D721Med (cell line): ENCODE measurements around the gene TSHZ1.

Source experiments
- DNase-seq: peaks from one replicate; pipeline ENCODE4 v3.0.0; 2011; ENCODE audit warnings: low spot score; ENCODE audit not compliant: insufficient read length
- FAIRE-seq: peaks from 2 replicates; lab custom pipeline; 2011; peaks lifted over from hg19 to GRCh38; lab: Jason Lieb, UNC
- CTCF ChIP-seq: IDR thresholded peaks from 2 replicates; pipeline ENCODE4 v1.5.1; 2012; ENCODE audit warnings: mild to moderate bottlenecking, control low read depth; ENCODE audit not compliant: insufficient read depth; ENCODE audit errors: missing control alignments

Gene TSHZ1

DNA sequence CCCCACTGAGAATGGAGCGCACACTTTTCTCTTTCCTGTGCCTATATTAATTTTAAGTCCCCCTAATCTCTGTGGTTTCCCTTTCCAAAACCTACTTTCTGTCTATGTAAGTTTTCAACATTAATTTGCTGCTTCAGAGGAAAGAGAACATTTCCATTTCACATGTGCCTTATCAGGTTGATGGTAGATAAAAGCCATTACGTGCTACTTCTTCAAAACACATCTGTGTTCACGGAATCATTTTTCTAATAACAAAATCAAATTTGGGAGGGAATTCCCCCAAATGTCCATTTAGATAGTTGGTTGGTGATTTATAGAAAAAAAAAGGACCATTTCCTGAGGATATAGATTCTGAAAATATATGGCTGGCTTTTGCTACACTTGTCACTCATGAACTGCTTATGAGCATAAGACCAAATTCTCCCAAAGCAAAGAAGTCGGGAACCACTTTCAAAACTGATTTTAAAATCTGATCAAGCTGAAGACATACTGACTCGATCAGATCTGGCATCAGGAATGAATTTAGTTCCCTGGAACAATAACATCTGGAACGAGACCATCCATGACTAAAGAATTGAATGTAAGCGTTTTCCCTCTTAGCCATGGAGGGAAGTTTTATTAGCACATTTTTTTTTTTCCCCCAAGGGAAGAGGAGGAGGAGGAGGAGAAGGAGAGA, 9.9 kb upstream of the TSHZ1 start:
- DNase-seq: no peak
- FAIRE-seq: no peak
- no peak for TF ChIP-seq CTCF

- DNase-seq (no peak), FAIRE-seq (no peak)
- TF ChIP-seq CTCF: no peak
These were observed 9.0 kb upstream of the TSHZ1 start for GRCh38 chr18:75201282-75202270.

- TF ChIP-seq CTCF: no peak
- FAIRE-seq (no peak), DNase-seq (no peak)
These were observed 7.8 kb upstream of the TSHZ1 start for GRCh38 chr18:75202696-75203365.

GRCh38 chr18:75203416-75204268, 7.0 kb upstream of the TSHZ1 start:
- TF ChIP-seq CTCF: no peak
- no peak for DNase-seq
- peak; percentile 99 for FAIRE-seq

- no peak for TF ChIP-seq CTCF
- FAIRE-seq: no peak
- DNase-seq: no peak
These were observed 6.3 kb upstream of the TSHZ1 start for GRCh38 chr18:75204269-75204731.

GRCh38 chr18:75204732-75205513, 5.7 kb upstream of the TSHZ1 start:
- no peak for FAIRE-seq

More at GRCh38 chr18:75204732-75205513, 5.7 kb upstream of the TSHZ1 start:
- TF ChIP-seq CTCF: no peak
- no peak for DNase-seq
